SK-N-SH treated with all-trans-retinoic acid at 6 μM for 48 hours (cell line): ENCODE data around the gene CYB5A.

Experiments used
- ATAC-seq: fragments of 200-7000 bp; cut with Tn5 transposase; 3 replicates; pipeline ENCODE4 v1.9.1; 2020; ENCODE audit warnings: mild to moderate bottlenecking, moderate library complexity
- ARNTL ChIP-seq: fragments of 450-650 bp; formaldehyde crosslinking; IDR thresholded peaks from 2 replicates; pipeline ENCODE4 v1.5.0; 2020; ENCODE audit warnings: low read depth, mild to moderate bottlenecking, moderate library complexity, borderline replicate concordance
- BACH2 ChIP-seq: fragments of 250-450 bp; sonication (Bioruptor Pico); IDR thresholded peaks from 2 replicates; pipeline ENCODE4 v1.9.0; 2021; ENCODE audit warnings: mild to moderate bottlenecking, borderline replicate concordance
- GLIS3 ChIP-seq: fragments of 250-450 bp; sonication (Bioruptor Pico); IDR thresholded peaks from 2 replicates; pipeline ENCODE4 v1.5.0; 2020; ENCODE audit warnings: mild to moderate bottlenecking, moderate library complexity
- ISL1 ChIP-seq: fragments of 250-450 bp; sonication (Bioruptor Pico); IDR thresholded peaks from 2 replicates; pipeline ENCODE4 v2.1.2; 2022; ENCODE audit warnings: mild to moderate bottlenecking, moderate library complexity
- OSR1 ChIP-seq: fragments of 250-450 bp; sonication (Bioruptor Pico); IDR thresholded peaks from 2 replicates; pipeline ENCODE4 v1.8.0; 2022; ENCODE audit warnings: moderate library complexity, mild to moderate bottlenecking, inconsistent platforms
- PPARA ChIP-seq: fragments of 250-450 bp; sonication (Bioruptor Pico); IDR thresholded peaks from 2 replicates; pipeline ENCODE4 v1.5.0; 2020; ENCODE audit warnings: mild to moderate bottlenecking, borderline replicate concordance
- RARB ChIP-seq: fragments of 250-450 bp; sonication (Bioruptor Pico); IDR thresholded peaks from 2 replicates; pipeline ENCODE4 v1.8.0; 2021; ENCODE audit warnings: mild to moderate bottlenecking, moderate library complexity
- TCF4 ChIP-seq: fragments of 250-450 bp; sonication (Bioruptor Pico); IDR thresholded peaks from 2 replicates; pipeline ENCODE4 v1.8.0; 2021; ENCODE audit warnings: mild to moderate bottlenecking, moderate library complexity, borderline replicate concordance
- TOX ChIP-seq: fragments of 250-450 bp; sonication (Bioruptor Pico); IDR thresholded peaks from 2 replicates; pipeline ENCODE4 v1.8.0; 2021; ENCODE audit warnings: mild to moderate bottlenecking, moderate library complexity, borderline replicate concordance
- ZFP3 ChIP-seq: fragments of 250-450 bp; sonication (Bioruptor Pico); IDR thresholded peaks from 2 replicates; pipeline ENCODE4 v1.5.0; 2020; ENCODE audit warnings: mild to moderate bottlenecking, moderate library complexity
- ZFP30 ChIP-seq: fragments of 450-650 bp; formaldehyde crosslinking; IDR thresholded peaks from 2 replicates; pipeline ENCODE4 v1.5.0; 2022; ENCODE audit warnings: mild to moderate bottlenecking, moderate library complexity
- ZNF565 ChIP-seq: fragments of 450-650 bp; formaldehyde crosslinking; conservative IDR thresholded peaks from 2 replicates; pipeline ENCODE4 v1.5.0; 2020; ENCODE audit warnings: low read depth, mild to moderate bottlenecking, moderate library complexity
- ZNF70 ChIP-seq: fragments of 450-650 bp; formaldehyde crosslinking; IDR thresholded peaks from 2 replicates; pipeline ENCODE4 v1.5.0; 2020; ENCODE audit warnings: mild to moderate bottlenecking, moderate library complexity
- TF ChIP-seq, protein P1 (sequence below): fragments of 250-450 bp; sonication (Bioruptor Pico); IDR thresholded peaks from 2 replicates; pipeline ENCODE4 v1.5.1; 2021; ENCODE audit warnings: mild to moderate bottlenecking, moderate library complexity
- TF ChIP-seq, protein P2 (sequence below): fragments of 250-450 bp; sonication (Bioruptor Pico); IDR thresholded peaks from 2 replicates; pipeline ENCODE4 v1.5.0; 2020; ENCODE audit warnings: mild to moderate bottlenecking, moderate library complexity
- TF ChIP-seq, protein P3 (sequence below): fragments of 250-450 bp; sonication (Bioruptor Pico); IDR thresholded peaks from 2 replicates; pipeline ENCODE4 v1.8.0; 2020; ENCODE audit warnings: mild to moderate bottlenecking, moderate library complexity, borderline replicate concordance
- TF ChIP-seq, protein P4 (sequence below): fragments of 250-450 bp; sonication (Bioruptor Pico); IDR thresholded peaks from 2 replicates; pipeline ENCODE4 v1.8.0; 2021; ENCODE audit warnings: low read depth, mild to moderate bottlenecking, moderate library complexity, borderline replicate concordance

Gene CYB5A

DNA sequence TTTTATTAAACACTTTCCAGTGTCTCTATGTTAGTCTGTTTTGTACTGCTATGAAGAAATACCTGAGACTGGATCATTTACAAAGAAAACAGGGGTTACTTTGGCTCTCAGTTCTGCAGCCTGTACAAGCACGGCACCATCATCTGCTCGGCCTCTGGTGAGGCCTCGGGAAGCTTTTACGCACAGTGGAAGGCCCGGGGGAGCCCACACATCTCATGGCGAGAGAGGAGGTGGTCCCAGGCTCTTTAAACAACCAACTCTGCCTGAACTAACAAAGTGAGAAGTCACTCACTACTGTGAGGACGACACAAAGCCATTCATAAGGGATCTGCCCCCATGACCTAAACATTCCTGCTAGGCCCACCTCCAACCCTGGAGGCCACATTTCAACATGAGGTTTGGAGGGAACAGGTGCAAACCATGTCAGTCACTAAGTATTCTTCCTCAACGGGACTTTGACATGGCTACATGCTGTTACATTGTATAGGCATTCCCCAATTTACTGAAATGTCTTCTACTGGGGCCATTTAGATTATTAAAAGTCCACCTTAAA is 26.1 kb downstream of the CYB5A start:
- no peak for ATAC-seq
- TF ChIP-seq, protein P1, sequence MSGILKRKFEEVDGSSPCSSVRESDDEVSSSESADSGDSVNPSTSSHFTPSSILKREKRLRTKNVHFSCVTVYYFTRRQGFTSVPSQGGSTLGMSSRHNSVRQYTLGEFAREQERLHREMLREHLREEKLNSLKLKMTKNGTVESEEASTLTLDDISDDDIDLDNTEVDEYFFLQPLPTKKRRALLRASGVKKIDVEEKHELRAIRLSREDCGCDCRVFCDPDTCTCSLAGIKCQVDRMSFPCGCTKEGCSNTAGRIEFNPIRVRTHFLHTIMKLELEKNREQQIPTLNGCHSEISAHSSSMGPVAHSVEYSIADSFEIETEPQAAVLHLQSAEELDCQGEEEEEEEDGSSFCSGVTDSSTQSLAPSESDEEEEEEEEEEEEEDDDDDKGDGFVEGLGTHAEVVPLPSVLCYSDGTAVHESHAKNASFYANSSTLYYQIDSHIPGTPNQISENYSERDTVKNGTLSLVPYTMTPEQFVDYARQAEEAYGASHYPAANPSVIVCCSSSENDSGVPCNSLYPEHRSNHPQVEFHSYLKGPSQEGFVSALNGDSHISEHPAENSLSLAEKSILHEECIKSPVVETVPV: no peak
- TF ChIP-seq ZFP3: no peak
- no peak for TF ChIP-seq ZNF565 (CRISPR knock-in tag)
- no peak for TF ChIP-seq TOX (CRISPR knock-in tag)
- TF ChIP-seq GLIS3 (CRISPR knock-in tag): no peak
- TF ChIP-seq PPARA: no peak
- TF ChIP-seq ZFP30: no peak
- no peak for TF ChIP-seq OSR1 (CRISPR knock-in tag)
- TF ChIP-seq, protein P2, sequence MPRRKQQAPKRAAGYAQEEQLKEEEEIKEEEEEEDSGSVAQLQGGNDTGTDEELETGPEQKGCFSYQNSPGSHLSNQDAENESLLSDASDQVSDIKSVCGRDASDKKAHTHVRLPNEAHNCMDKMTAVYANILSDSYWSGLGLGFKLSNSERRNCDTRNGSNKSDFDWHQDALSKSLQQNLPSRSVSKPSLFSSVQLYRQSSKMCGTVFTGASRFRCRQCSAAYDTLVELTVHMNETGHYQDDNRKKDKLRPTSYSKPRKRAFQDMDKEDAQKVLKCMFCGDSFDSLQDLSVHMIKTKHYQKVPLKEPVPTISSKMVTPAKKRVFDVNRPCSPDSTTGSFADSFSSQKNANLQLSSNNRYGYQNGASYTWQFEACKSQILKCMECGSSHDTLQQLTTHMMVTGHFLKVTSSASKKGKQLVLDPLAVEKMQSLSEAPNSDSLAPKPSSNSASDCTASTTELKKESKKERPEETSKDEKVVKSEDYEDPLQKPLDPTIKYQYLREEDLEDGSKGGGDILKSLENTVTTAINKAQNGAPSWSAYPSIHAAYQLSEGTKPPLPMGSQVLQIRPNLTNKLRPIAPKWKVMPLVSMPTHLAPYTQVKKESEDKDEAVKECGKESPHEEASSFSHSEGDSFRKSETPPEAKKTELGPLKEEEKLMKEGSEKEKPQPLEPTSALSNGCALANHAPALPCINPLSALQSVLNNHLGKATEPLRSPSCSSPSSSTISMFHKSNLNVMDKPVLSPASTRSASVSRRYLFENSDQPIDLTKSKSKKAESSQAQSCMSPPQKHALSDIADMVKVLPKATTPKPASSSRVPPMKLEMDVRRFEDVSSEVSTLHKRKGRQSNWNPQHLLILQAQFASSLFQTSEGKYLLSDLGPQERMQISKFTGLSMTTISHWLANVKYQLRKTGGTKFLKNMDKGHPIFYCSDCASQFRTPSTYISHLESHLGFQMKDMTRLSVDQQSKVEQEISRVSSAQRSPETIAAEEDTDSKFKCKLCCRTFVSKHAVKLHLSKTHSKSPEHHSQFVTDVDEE (CRISPR knock-in tag): no peak
- TF ChIP-seq ARNTL: no peak
- TF ChIP-seq, protein P3, sequence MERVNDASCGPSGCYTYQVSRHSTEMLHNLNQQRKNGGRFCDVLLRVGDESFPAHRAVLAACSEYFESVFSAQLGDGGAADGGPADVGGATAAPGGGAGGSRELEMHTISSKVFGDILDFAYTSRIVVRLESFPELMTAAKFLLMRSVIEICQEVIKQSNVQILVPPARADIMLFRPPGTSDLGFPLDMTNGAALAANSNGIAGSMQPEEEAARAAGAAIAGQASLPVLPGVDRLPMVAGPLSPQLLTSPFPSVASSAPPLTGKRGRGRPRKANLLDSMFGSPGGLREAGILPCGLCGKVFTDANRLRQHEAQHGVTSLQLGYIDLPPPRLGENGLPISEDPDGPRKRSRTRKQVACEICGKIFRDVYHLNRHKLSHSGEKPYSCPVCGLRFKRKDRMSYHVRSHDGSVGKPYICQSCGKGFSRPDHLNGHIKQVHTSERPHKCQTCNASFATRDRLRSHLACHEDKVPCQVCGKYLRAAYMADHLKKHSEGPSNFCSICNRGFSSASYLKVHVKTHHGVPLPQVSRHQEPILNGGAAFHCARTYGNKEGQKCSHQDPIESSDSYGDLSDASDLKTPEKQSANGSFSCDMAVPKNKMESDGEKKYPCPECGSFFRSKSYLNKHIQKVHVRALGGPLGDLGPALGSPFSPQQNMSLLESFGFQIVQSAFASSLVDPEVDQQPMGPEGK (CRISPR knock-in tag): no peak

DNA sequence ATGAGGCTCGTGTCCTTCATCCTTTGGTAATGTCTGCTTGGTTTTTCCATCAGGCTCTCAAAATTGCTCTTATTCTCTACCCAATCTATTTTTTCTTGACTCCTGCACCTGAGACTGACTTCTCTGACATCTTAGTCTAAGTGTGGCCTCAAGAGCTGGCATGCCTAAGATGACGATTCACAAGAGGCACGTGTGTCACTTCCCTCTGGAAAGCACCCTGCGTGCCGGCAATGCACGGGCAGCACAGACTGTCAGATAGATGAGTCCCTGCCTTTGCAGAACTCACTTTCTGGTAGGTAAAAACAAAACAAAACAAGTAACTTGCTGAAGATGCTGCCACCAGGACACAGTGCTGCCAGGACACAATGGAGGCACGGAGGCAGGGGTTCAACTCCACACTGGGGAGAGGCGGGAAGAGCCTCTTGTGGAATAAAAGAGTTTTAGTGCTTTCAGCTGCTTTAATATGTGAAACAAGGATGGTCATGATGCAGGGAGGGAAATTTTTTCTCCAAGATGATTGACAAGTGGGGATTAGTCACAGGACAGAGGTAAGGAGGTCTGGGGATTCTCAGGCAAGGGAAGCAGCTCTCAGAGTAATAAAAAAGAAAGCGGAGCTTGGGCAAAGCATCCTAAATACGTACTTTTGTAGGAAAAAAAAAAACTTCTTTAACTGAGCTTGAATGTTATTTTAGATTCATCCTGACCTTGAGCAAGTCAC is 27.3 kb downstream of the CYB5A start:
- no peak for ATAC-seq
- TF ChIP-seq, protein P4, sequence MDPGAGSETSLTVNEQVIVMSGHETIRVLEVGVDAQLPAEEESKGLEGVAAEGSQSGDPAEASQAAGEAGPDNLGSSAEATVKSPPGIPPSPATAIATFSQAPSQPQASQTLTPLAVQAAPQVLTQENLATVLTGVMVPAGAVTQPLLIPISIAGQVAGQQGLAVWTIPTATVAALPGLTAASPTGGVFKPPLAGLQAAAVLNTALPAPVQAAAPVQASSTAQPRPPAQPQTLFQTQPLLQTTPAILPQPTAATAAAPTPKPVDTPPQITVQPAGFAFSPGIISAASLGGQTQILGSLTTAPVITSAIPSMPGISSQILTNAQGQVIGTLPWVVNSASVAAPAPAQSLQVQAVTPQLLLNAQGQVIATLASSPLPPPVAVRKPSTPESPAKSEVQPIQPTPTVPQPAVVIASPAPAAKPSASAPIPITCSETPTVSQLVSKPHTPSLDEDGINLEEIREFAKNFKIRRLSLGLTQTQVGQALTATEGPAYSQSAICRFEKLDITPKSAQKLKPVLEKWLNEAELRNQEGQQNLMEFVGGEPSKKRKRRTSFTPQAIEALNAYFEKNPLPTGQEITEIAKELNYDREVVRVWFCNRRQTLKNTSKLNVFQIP (CRISPR knock-in tag): no peak
- TF ChIP-seq ISL1 (CRISPR knock-in tag) (no peak), RARB (CRISPR knock-in tag) (no peak), TCF4 (CRISPR knock-in tag) (no peak), ZFP30 (no peak)

DNA sequence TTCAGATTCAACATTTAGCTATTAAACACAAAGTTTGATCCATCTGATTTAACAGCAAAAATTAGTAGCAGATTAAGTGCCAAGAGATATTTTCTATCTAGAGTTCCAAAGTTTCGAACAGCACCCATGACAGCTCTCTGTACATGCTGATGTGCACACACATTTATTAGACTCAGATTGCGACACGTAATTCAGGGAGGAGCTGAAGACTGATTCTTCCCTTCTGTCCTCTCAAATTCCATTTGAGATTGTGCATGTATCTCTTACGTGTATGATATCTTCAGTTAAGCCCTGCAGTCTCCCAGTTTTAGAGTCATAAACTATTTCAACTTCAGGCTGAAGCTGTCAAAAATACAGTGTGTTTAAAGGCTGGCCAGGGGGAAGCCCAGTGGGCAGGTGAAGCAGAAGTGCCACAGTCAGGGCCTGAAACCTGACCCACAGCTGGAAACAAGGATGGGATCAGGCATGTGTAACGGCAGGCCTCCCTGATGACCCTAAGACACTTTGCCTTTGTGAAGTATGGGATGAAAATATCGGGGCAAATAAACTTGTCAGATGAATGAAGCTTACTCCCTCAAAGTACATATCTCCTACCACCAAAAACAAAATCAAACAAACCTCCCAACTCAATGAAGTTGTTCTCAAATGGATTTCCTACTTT is 30.6 kb downstream of the CYB5A start:
- TF ChIP-seq ZNF70 (no peak), GLIS3 (CRISPR knock-in tag) (no peak), ISL1 (CRISPR knock-in tag) (no peak), ARNTL (no peak), OSR1 (CRISPR knock-in tag) (no peak), RARB (CRISPR knock-in tag) (no peak), BACH2 (CRISPR knock-in tag) (no peak)
- TF ChIP-seq, protein P3 (CRISPR knock-in tag): no peak
- TF ChIP-seq, protein P4 (CRISPR knock-in tag): no peak
- ATAC-seq: no peak
